Mesothelial cell of epicardium (in vitro differentiated cells): ENCODE measurements around the gene FLNB. TPM values are rescaled to one million over a fixed set of nuclear protein-coding genes. Genes with fewer than 3 reads are reported as not detected.

ENCODE experiments used
- DNase-seq, 2 experiments: peaks; one replicate each; pipeline ENCODE4 v3.0.0; 2021; ENCODE audit warnings: low spot score in 2 of 2; ENCODE audit not compliant: unreplicated experiment in 2 of 2
- H3K27ac Mint-ChIP-seq: 2 replicates; pipeline ENCODE4 v1.8.0; 2021; ENCODE audit warnings: mixed read lengths
- H3K27me3 Mint-ChIP-seq: 2 replicates; pipeline ENCODE4 v1.8.0; 2021; ENCODE audit warnings: low read depth, mixed read lengths
- H3K36me3 Mint-ChIP-seq: 2 replicates; pipeline ENCODE4 v1.8.0; 2021; ENCODE audit warnings: mixed read lengths
- H3K4me1 Mint-ChIP-seq: 2 replicates; pipeline ENCODE4 v1.8.0; 2021; ENCODE audit warnings: mixed read lengths
- H3K4me3 Mint-ChIP-seq: 2 replicates; pipeline ENCODE4 v1.8.0; 2021; ENCODE audit warnings: mild to moderate bottlenecking, moderate library complexity, mixed read lengths
- H3K9me3 Mint-ChIP-seq: 2 replicates; pipeline ENCODE4 v1.8.0; 2021; ENCODE audit warnings: mixed read lengths
- total RNA-seq: library from RNA; stranded (reverse); gene quantifications from 3 replicates; pipeline ENCODE4 v1.2.1, GENCODE V29; 2021
- TF ChIP-seq, protein P1 (sequence below): fragments of 200-600 bp; sonication (generic); IDR thresholded peaks from one replicate; pipeline ENCODE4 v1.5.0; 2021; ENCODE audit warnings: antibody characterized with exemption; ENCODE audit not compliant: unreplicated experiment

The FLNB gene
- total RNA-seq, 1 donor from 2014 or later, result 190 TPM

DNA sequence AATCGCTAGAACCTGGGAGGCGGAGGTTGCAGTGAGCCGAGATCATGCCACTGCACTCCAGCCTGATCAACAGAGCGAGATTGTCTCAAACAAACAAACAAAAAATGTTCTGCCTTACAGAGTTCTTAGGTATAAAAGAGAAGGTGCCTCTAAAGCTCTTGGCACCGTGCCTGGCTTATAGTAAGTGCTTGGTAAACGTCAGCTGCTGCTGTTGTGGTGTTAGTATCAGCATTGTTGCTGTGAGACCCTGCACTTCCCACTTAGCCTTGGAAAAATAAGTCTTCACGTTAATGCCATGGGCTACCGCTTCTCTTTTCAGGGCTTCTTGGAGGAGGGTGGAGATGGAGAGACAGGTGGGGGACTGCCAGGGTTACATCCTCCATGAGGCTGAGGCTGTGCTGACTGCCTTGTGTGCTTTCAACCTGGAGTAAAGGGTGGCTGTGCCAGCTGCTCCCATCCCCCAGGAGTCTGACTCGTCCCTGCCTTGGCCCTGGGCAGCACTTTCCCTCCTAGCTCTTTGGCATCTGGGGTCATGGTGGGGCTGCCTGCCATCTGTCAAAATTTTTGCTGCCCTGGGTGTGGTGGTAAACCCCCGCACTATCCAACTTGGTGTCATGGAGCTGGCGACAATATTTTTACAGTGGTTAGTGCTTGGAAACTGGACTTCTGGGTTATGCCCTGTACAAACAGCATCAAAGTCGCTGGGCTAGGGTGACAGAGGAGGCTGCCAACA lies 17.8 kb downstream of the FLNB start:
- H3K27ac Mint-ChIP-seq, result peak overlapping the region; percentile 74
- H3K4me1 Mint-ChIP-seq, result peaks cover 24% of the 10 kb centered on the region
- H3K9me3 Mint-ChIP-seq, result no peaks in the 10 kb centered on the region
- no peak for DNase-seq
- TF ChIP-seq, protein P1, sequence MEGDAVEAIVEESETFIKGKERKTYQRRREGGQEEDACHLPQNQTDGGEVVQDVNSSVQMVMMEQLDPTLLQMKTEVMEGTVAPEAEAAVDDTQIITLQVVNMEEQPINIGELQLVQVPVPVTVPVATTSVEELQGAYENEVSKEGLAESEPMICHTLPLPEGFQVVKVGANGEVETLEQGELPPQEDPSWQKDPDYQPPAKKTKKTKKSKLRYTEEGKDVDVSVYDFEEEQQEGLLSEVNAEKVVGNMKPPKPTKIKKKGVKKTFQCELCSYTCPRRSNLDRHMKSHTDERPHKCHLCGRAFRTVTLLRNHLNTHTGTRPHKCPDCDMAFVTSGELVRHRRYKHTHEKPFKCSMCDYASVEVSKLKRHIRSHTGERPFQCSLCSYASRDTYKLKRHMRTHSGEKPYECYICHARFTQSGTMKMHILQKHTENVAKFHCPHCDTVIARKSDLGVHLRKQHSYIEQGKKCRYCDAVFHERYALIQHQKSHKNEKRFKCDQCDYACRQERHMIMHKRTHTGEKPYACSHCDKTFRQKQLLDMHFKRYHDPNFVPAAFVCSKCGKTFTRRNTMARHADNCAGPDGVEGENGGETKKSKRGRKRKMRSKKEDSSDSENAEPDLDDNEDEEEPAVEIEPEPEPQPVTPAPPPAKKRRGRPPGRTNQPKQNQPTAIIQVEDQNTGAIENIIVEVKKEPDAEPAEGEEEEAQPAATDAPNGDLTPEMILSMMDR, result no peak
- H3K4me3 Mint-ChIP-seq, result no peak overlapping the region
- no peaks in the 10 kb centered on the region for H3K36me3 Mint-ChIP-seq
- H3K27me3 Mint-ChIP-seq, result no peaks in the 10 kb centered on the region

DNA sequence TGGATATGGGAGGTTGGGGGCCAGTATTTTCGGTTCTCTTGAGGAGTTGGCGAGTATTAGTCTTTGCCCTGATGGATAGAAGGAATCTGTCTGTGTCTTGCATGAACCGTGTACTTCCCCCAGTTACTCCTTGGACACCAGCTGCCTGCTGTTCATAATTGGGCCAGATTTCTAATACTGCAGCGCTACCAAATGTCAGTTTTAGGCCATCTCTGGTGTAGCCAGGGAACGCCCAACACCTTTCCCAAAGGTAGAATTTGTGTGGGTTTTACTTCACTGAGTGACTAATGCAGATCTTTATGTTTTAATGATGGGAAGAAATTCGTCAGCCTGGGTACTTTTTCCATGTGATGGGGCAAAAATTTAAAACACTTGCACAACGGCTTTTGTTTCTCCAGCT lies 18.4 kb downstream of the FLNB start:
- no peak for DNase-seq
- H3K27me3 Mint-ChIP-seq, result no peaks in the 10 kb centered on the region
- H3K9me3 Mint-ChIP-seq, result no peaks in the 10 kb centered on the region
- H3K36me3 Mint-ChIP-seq, result no peaks in the 10 kb centered on the region
- peaks cover 22% of the 10 kb centered on the region for H3K4me1 Mint-ChIP-seq
- H3K27ac Mint-ChIP-seq, result peak overlapping the region; percentile 50
- no peak overlapping the region for H3K4me3 Mint-ChIP-seq
- TF ChIP-seq, protein P1, result no peak

DNA sequence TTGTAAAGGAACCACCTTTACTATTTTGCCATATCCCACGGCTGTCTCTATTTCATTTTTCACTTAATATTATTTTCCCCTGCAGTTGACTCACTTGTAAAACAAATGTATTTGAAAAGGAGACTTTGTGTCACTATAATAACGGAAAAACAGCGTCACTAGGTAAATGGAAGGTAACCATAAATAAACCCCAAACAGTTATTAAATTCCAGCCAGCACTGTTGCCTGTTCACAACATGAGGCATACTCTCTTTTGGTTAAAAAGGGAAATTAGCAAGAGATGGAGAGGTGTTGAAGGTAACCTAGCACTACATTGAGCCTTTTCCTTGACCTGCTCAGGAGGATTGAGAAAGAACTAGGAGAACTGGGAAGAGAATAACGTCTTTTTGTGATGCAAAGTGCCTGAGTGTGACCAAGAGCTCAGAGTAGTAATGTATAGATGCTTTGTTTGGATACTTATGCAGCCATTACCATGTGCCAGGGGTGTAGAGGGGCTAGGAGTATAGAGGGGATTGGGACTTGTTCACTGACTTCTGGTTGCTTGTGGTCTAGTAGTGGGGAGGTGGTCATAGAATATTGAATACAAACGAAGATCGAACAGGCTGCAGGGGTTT lies 19.6 kb downstream of the FLNB start:
- Mint-ChIP-seq H3K4me1 (peaks cover 24% of the 10 kb centered on the region), H3K4me3 (no peak overlapping the region), H3K9me3 (no peaks in the 10 kb centered on the region), H3K27ac (peak overlapping the region; percentile 9), H3K36me3 (no peaks in the 10 kb centered on the region), H3K27me3 (no peaks in the 10 kb centered on the region)
- TF ChIP-seq, protein P1, result no peak
- DNase-seq, result no peak

DNA sequence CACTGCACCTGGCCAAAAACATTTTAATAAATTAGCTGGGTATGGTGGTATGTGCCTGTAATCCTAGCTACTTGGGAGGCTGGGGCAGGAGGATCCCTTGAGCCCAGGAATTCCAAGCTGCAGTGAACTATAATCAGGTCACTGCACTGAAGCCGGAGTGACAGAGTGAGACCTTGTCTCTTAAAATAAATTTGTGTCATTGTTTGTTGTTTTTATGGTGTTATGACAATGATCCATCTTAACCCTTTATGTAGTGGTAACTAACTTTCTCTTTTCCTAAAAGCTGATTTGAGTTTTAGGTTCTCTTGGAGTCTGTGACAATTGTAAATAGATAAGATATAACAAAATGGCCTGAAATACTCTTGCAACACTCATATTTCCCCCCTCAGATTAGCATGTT lies 20.7 kb downstream of the FLNB start:
- Mint-ChIP-seq H3K4me3 (no peak overlapping the region), H3K27ac (no peak overlapping the region), H3K36me3 (no peaks in the 10 kb centered on the region), H3K4me1 (peaks cover 24% of the 10 kb centered on the region), H3K9me3 (no peaks in the 10 kb centered on the region), H3K27me3 (no peaks in the 10 kb centered on the region)
- DNase-seq, result no peak
- TF ChIP-seq, protein P1, result no peak

DNA sequence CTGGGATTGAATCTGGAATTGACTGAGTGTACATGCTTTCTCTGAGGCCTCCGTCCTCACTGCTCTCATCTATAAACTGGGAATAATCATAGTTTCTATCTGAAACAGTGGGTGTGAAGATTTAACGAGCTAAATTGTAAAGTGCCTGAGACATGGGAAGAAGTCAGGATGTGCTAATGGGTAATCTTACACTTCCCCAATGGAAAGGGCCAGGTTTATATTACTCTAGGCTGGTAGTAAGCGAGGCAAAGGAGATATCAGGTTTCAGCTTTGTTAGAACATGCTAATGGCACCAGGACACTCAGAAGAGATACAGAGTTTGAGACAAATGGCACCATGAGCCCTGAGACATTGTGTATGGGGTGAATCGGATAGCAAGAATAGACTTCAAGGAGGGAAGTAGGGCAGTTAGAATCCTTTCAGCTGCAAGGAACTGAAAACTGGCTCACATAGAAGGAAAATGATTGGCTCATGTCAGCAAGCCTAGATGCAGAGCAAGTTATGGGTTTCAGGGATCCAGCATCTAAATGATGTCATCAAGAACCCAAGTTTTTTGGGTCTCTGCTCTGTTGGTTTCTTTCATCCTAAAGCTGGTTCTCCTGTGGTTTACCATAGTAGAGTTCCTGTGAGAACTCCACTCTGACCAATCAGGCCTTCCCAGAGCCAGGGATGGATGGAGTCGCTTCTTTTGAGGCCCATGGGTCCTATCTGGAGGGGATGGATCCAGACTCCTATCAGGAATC lies 21.8 kb downstream of the FLNB start:
- TF ChIP-seq, protein P1, result no peak
- H3K36me3 Mint-ChIP-seq, result no peaks in the 10 kb centered on the region
- H3K9me3 Mint-ChIP-seq, result no peaks in the 10 kb centered on the region
- H3K27ac Mint-ChIP-seq, result no peak overlapping the region
- DNase-seq, result no peak
- no peaks in the 10 kb centered on the region for H3K27me3 Mint-ChIP-seq
- no peak overlapping the region for H3K4me3 Mint-ChIP-seq
- peaks cover 27% of the 10 kb centered on the region for H3K4me1 Mint-ChIP-seq
